Iris pigment epithelial cell (primary cell): Measurements from ENCODE around the gene NTNG2.

Source experiments
- DNase-seq: peaks from one replicate; pipeline ENCODE4 v3.0.0-alpha.2; 2011; ENCODE audit warnings: low read depth

Gene NTNG2

GRCh38 chr9:132235894-132236661 lies 74.2 kb downstream of the NTNG2 start:
- DNase-seq = peak; percentile 59

GRCh38 chr9:132236662-132237311 lies 74.9 kb downstream of the NTNG2 start:
- no peak for DNase-seq

- no peak for DNase-seq
Measured at GRCh38 chr9:132237481-132237880, 75.6 kb downstream of the NTNG2 start.

GRCh38 chr9:132238026-132238972 lies 76.4 kb downstream of the NTNG2 start:
- DNase-seq = no peak

- no peak for DNase-seq
Measured at GRCh38 chr9:132238992-132239391, 77.1 kb downstream of the NTNG2 start.

GRCh38 chr9:132239518-132239917 lies 77.7 kb downstream of the NTNG2 start:
- no peak for DNase-seq

GRCh38 chr9:132239999-132240840 lies 78.4 kb downstream of the NTNG2 start:
- DNase-seq = no peak

- DNase-seq = peak; percentile 89
Measured at GRCh38 chr9:132240841-132241482, 79.1 kb downstream of the NTNG2 start.

- no peak for DNase-seq
Measured at GRCh38 chr9:132241483-132241839, 79.6 kb downstream of the NTNG2 start.

- DNase-seq = peak; percentile 17
Measured at GRCh38 chr9:132241840-132242620, 80.2 kb downstream of the NTNG2 start.

- DNase-seq = no peak
Measured at GRCh38 chr9:132242621-132243155, 80.8 kb downstream of the NTNG2 start.

GRCh38 chr9:132243156-132244074 lies 81.6 kb downstream of the NTNG2 start:
- no peak for DNase-seq

GRCh38 chr9:132244582-132245455 lies 83.0 kb downstream of the NTNG2 start:
- DNase-seq = no peak

- no peak for DNase-seq
Measured at GRCh38 chr9:132245465-132245864, 83.6 kb downstream of the NTNG2 start.

- DNase-seq = no peak
Measured at GRCh38 chr9:132247942-132248341, 86.1 kb downstream of the NTNG2 start.

GRCh38 chr9:132249123-132249522 lies 87.3 kb downstream of the NTNG2 start:
- DNase-seq = no peak

- DNase-seq = no peak
Measured at GRCh38 chr9:132249690-132250089, 87.8 kb downstream of the NTNG2 start.
